GM03348 (cell line): Measurements from ENCODE around the gene ADCY5.
A peak's percentile ranks its signal among the peaks of the same experiment; 100 is the strongest.

Experiments used
- DNase-seq: peaks from one replicate; pipeline ENCODE4 v3.0.0; 2012; ENCODE audit warnings: low spot score

The ADCY5 gene

GRCh38 chr3:123286308-123287023 lies 162.4 kb downstream of the ADCY5 start:
- DNase-seq, result peak; percentile 88

- no peak for DNase-seq
Observed at GRCh38 chr3:123285931-123286307, 163.0 kb downstream of the ADCY5 start.

- no peak for DNase-seq
Observed at GRCh38 chr3:123285479-123285878, 163.4 kb downstream of the ADCY5 start.

- no peak for DNase-seq
Observed at GRCh38 chr3:123285066-123285465, 163.8 kb downstream of the ADCY5 start.

GRCh38 chr3:123284399-123285010 lies 164.4 kb downstream of the ADCY5 start:
- peak; percentile 1 for DNase-seq

- DNase-seq, result no peak
Observed at GRCh38 chr3:123283657-123284398, 165.1 kb downstream of the ADCY5 start.

- DNase-seq, result no peak
Observed at GRCh38 chr3:123283074-123283473, 165.8 kb downstream of the ADCY5 start.

- peak; percentile 2 for DNase-seq
Observed at GRCh38 chr3:123282461-123282860, 166.4 kb downstream of the ADCY5 start.

- DNase-seq, result no peak
Observed at GRCh38 chr3:123281929-123282328, 167.0 kb downstream of the ADCY5 start.

- peak; percentile 3 for DNase-seq
Observed at GRCh38 chr3:123281406-123281805, 167.5 kb downstream of the ADCY5 start.

- peak; percentile 2 for DNase-seq
Observed at GRCh38 chr3:123279121-123279520, 169.8 kb downstream of the ADCY5 start.

GRCh38 chr3:123278446-123278845 lies 170.4 kb downstream of the ADCY5 start:
- DNase-seq, result no peak

GRCh38 chr3:123277106-123277505 lies 171.8 kb downstream of the ADCY5 start:
- no peak for DNase-seq

GRCh38 chr3:123276346-123277006 lies 172.4 kb downstream of the ADCY5 start:
- no peak for DNase-seq

- no peak for DNase-seq
Observed at GRCh38 chr3:123275691-123276090, 173.2 kb downstream of the ADCY5 start.

GRCh38 chr3:123272547-123272946 lies 176.3 kb downstream of the ADCY5 start:
- no peak for DNase-seq

- DNase-seq, result no peak
Observed at GRCh38 chr3:123271466-123272159, 177.3 kb downstream of the ADCY5 start.

- DNase-seq, result no peak
Observed at GRCh38 chr3:123270818-123271217, 178.1 kb downstream of the ADCY5 start.

GRCh38 chr3:123267821-123268220 lies 181.1 kb downstream of the ADCY5 start:
- DNase-seq, result no peak

GRCh38 chr3:123263941-123264340 lies 184.9 kb downstream of the ADCY5 start:
- no peak for DNase-seq

- DNase-seq, result no peak
Observed at GRCh38 chr3:123262868-123263267, 186.0 kb downstream of the ADCY5 start.

GRCh38 chr3:123262226-123262625 lies 186.7 kb downstream of the ADCY5 start:
- DNase-seq, result no peak
